ENCODE results near the gene CAMK2N1.

Gene CAMK2N1

GRCh38 chr1:20491866-20492265, 5.9 kb upstream of the CAMK2N1 start:
- TF ChIP-seq TCF4 (CRISPR knock-in tag; IDR thresholded peaks at IDR 0.05; ENCODE audit: borderline replicate concordance), result no peak
- TF ChIP-seq ESRRG (CRISPR knock-in tag; IDR thresholded peaks at IDR 0.05), result no peak
- no peak for TF ChIP-seq TOX (CRISPR knock-in tag; IDR thresholded peaks at IDR 0.05; ENCODE audit: borderline replicate concordance)
- no peak for ATAC-seq

DNA sequence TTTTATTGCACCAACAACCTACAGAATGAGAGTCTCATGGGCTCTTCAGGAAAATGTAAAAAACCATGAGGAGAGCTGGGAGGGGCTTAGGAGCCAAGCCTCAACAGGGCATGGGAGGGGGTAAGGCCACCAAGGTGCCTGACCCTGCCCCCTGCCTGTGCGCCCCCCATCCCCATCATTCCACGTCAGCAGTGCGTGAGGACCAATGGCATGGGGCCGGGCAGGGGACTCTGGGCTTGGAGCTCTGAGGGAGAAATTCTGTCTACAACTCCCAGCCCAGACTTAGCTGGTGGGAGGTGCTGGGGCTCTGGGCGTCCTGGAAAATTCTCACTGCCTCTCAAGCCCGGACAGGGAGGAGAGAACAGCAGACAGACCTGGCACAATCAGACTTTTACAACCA, 5.2 kb upstream of the CAMK2N1 start:
- no peak for TF ChIP-seq POU6F1 (CRISPR knock-in tag; IDR thresholded peaks at IDR 0.05; ENCODE audit: borderline replicate concordance, low read depth)
- no peak for TF ChIP-seq CSDC2 (CRISPR knock-in tag; IDR thresholded peaks at IDR 0.05)
- no peak for TF ChIP-seq TCF4 (CRISPR knock-in tag; IDR thresholded peaks at IDR 0.05; ENCODE audit: borderline replicate concordance)
- no peak for TF ChIP-seq ZFP30 (CRISPR knock-in tag; IDR thresholded peaks at IDR 0.05)
- no peak for TF ChIP-seq RARB (CRISPR knock-in tag; IDR thresholded peaks at IDR 0.05)
- TF ChIP-seq ZNF565 (CRISPR knock-in tag; conservative IDR thresholded peaks at IDR 0.05; ENCODE audit: low read depth), result no peak
- no peak for TF ChIP-seq ARNTL (CRISPR knock-in tag; IDR thresholded peaks at IDR 0.05; ENCODE audit: borderline replicate concordance, low read depth)
- TF ChIP-seq TOX (CRISPR knock-in tag; IDR thresholded peaks at IDR 0.05; ENCODE audit: borderline replicate concordance), result no peak
- no peak for TF ChIP-seq TSHZ2 (CRISPR knock-in tag; IDR thresholded peaks at IDR 0.05)
- no peak for ATAC-seq

- TF ChIP-seq BACH2 (CRISPR knock-in tag; IDR thresholded peaks at IDR 0.05; ENCODE audit: borderline replicate concordance), result no peak
- TF ChIP-seq, protein P1, sequence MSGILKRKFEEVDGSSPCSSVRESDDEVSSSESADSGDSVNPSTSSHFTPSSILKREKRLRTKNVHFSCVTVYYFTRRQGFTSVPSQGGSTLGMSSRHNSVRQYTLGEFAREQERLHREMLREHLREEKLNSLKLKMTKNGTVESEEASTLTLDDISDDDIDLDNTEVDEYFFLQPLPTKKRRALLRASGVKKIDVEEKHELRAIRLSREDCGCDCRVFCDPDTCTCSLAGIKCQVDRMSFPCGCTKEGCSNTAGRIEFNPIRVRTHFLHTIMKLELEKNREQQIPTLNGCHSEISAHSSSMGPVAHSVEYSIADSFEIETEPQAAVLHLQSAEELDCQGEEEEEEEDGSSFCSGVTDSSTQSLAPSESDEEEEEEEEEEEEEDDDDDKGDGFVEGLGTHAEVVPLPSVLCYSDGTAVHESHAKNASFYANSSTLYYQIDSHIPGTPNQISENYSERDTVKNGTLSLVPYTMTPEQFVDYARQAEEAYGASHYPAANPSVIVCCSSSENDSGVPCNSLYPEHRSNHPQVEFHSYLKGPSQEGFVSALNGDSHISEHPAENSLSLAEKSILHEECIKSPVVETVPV (CRISPR knock-in tag; IDR thresholded peaks at IDR 0.05), result no peak
- no peak for TF ChIP-seq SNAI2 (CRISPR knock-in tag; IDR thresholded peaks at IDR 0.05)
- no peak for TF ChIP-seq ZFP3 (CRISPR knock-in tag; IDR thresholded peaks at IDR 0.05)
- no peak for TF ChIP-seq ISL1 (CRISPR knock-in tag; IDR thresholded peaks at IDR 0.05)
- no peak for TF ChIP-seq GLIS3 (CRISPR knock-in tag; IDR thresholded peaks at IDR 0.05)
- 0 out of 2 replicates have a peak, but pooled peaks have one; percentile 4 for TF ChIP-seq TCF4 (CRISPR knock-in tag; IDR thresholded peaks at IDR 0.05; ENCODE audit: borderline replicate concordance)
- TF ChIP-seq ZNF70 (CRISPR knock-in tag; IDR thresholded peaks at IDR 0.05), result 0 out of 2 replicates have a peak, but pooled peaks have one; percentile 52
- TF ChIP-seq POU6F1 (CRISPR knock-in tag; IDR thresholded peaks at IDR 0.05; ENCODE audit: borderline replicate concordance, low read depth), result no peak
- no peak for TF ChIP-seq PPARA (CRISPR knock-in tag; IDR thresholded peaks at IDR 0.05; ENCODE audit: borderline replicate concordance)
- TF ChIP-seq, protein P2, sequence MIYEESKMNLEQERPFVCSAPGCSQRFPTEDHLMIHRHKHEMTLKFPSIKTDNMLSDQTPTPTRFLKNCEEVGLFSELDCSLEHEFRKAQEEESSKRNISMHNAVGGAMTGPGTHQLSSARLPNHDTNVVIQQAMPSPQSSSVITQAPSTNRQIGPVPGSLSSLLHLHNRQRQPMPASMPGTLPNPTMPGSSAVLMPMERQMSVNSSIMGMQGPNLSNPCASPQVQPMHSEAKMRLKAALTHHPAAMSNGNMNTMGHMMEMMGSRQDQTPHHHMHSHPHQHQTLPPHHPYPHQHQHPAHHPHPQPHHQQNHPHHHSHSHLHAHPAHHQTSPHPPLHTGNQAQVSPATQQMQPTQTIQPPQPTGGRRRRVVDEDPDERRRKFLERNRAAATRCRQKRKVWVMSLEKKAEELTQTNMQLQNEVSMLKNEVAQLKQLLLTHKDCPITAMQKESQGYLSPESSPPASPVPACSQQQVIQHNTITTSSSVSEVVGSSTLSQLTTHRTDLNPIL (CRISPR knock-in tag; IDR thresholded peaks at IDR 0.05; ENCODE audit: low read depth), result no peak
- no peak for TF ChIP-seq CSDC2 (CRISPR knock-in tag; IDR thresholded peaks at IDR 0.05)
- TF ChIP-seq, protein P3, sequence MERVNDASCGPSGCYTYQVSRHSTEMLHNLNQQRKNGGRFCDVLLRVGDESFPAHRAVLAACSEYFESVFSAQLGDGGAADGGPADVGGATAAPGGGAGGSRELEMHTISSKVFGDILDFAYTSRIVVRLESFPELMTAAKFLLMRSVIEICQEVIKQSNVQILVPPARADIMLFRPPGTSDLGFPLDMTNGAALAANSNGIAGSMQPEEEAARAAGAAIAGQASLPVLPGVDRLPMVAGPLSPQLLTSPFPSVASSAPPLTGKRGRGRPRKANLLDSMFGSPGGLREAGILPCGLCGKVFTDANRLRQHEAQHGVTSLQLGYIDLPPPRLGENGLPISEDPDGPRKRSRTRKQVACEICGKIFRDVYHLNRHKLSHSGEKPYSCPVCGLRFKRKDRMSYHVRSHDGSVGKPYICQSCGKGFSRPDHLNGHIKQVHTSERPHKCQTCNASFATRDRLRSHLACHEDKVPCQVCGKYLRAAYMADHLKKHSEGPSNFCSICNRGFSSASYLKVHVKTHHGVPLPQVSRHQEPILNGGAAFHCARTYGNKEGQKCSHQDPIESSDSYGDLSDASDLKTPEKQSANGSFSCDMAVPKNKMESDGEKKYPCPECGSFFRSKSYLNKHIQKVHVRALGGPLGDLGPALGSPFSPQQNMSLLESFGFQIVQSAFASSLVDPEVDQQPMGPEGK (CRISPR knock-in tag; IDR thresholded peaks at IDR 0.05; ENCODE audit: borderline replicate concordance), result no peak
- TF ChIP-seq OSR1 (CRISPR knock-in tag; IDR thresholded peaks at IDR 0.05), result no peak
- TF ChIP-seq RARB (CRISPR knock-in tag; IDR thresholded peaks at IDR 0.05), result no peak
- TF ChIP-seq TOX (CRISPR knock-in tag; IDR thresholded peaks at IDR 0.05; ENCODE audit: borderline replicate concordance), result no peak
- TF ChIP-seq TSHZ2 (CRISPR knock-in tag; IDR thresholded peaks at IDR 0.05), result no peak
- no peak for ATAC-seq
Observed at GRCh38 chr1:20487236-20487590, 1.2 kb upstream of the CAMK2N1 start.

Measured in SK-N-SH treated with all-trans-retinoic acid at 6 μM for 48 hours (cell line).